ENCODE data around the gene MED13L.
A peak's percentile ranks its signal among the peaks of the same experiment; 100 is the strongest.

The MED13L gene

GRCh38 chr12:116174006-116174405 is 103.5 kb downstream of the MED13L start:
- Histone ChIP-seq H3K9me3 (no peaks in the 10 kb centered on the region), H3K4me1 (peaks cover 0 to 62% (median 23%) of the 10 kb centered on the region in 4 donors), H3K27me3 (no peaks in the 10 kb centered on the region), H3K36me3 (no peaks in the 10 kb centered on the region), H3K27ac (no peak overlapping the region), H3K4me3 (no peak overlapping the region)
- intact Hi-C loops (cut with DNase I; ENCODE audit: low total_unique reads): no loop called here
- no peak for DNase-seq
- TF ChIP-seq CTCF (IDR thresholded peaks at IDR 0.05): no peak

- Histone ChIP-seq H3K4me1 (peaks cover 0 to 58% (median 26%) of the 10 kb centered on the region in 4 donors), H3K27ac (no peak overlapping the region), H3K4me3 (no peak overlapping the region), H3K9me3 (no peaks in the 10 kb centered on the region), H3K27me3 (no peaks in the 10 kb centered on the region), H3K36me3 (no peaks in the 10 kb centered on the region)
- intact Hi-C loops (cut with DNase I; ENCODE audit: low total_unique reads): no loop called here
- DNase-seq: no peak
- no peak for TF ChIP-seq CTCF (IDR thresholded peaks at IDR 0.05)
Measured at GRCh38 chr12:116172224-116172849, 105.2 kb downstream of the MED13L start.

GRCh38 chr12:116171549-116171948 is 105.9 kb downstream of the MED13L start:
- H3K27me3 ChIP-seq: no peaks in the 10 kb centered on the region
- H3K4me1 ChIP-seq: peaks cover 0 to 61% (median 26%) of the 10 kb centered on the region in 4 donors
- DNase-seq: no peak

GRCh38 chr12:116169071-116169470 is 108.4 kb downstream of the MED13L start:
- no peak overlapping the region for H3K4me3 ChIP-seq
- no peaks in the 10 kb centered on the region for H3K36me3 ChIP-seq
- no peaks in the 10 kb centered on the region for H3K9me3 ChIP-seq
- intact Hi-C loops (cut with DNase I; ENCODE audit: low total_unique reads): no loop called here
- no peak for DNase-seq
- H3K27me3 ChIP-seq: no peaks in the 10 kb centered on the region
- no peak overlapping the region for H3K27ac ChIP-seq
- no peak for TF ChIP-seq CTCF (IDR thresholded peaks at IDR 0.05)
- H3K4me1 ChIP-seq: peaks cover 0 to 65% (median 43%) of the 10 kb centered on the region in 4 donors

More at GRCh38 chr12:116171549-116171948, 105.9 kb downstream of the MED13L start:
- Histone ChIP-seq H3K36me3 (no peaks in the 10 kb centered on the region), H3K9me3 (no peaks in the 10 kb centered on the region), H3K27ac (no peak overlapping the region), H3K4me3 (no peak overlapping the region)
- TF ChIP-seq CTCF (IDR thresholded peaks at IDR 0.05): no peak
- intact Hi-C loops (cut with DNase I; ENCODE audit: low total_unique reads): no loop called here

GRCh38 chr12:116166306-116166705 is 111.2 kb downstream of the MED13L start:
- no peak for TF ChIP-seq CTCF (IDR thresholded peaks at IDR 0.05)
- H3K27me3 ChIP-seq: no peaks in the 10 kb centered on the region
- no peaks in the 10 kb centered on the region for H3K36me3 ChIP-seq
- peak overlapping the region; percentile 40 to 54 for H3K27ac ChIP-seq
- H3K4me3 ChIP-seq: no peak overlapping the region
- H3K4me1 ChIP-seq: peaks cover 0 to 73% (median 40%) of the 10 kb centered on the region in 4 donors
- DNase-seq: no peak
- no peaks in the 10 kb centered on the region for H3K9me3 ChIP-seq
- intact Hi-C loops (cut with DNase I; ENCODE audit: low total_unique reads): no loop called here

Measured in tibial artery (tissue), 4 donors.